IPS-NIHi7 (cell line): Measurements from ENCODE around the gene HACE1.
"Not testable (repeated sequence)": the region's sequence is repeated elsewhere in the genome, so short reads cannot be mapped to it uniquely, and the experiment has no call there.

ENCODE experiments used
- DNase-seq: peaks from one replicate; pipeline ENCODE4 v3.0.0; 2012; ENCODE audit warnings: mixed read lengths; ENCODE audit errors: extremely low spot score

Gene HACE1

DNA sequence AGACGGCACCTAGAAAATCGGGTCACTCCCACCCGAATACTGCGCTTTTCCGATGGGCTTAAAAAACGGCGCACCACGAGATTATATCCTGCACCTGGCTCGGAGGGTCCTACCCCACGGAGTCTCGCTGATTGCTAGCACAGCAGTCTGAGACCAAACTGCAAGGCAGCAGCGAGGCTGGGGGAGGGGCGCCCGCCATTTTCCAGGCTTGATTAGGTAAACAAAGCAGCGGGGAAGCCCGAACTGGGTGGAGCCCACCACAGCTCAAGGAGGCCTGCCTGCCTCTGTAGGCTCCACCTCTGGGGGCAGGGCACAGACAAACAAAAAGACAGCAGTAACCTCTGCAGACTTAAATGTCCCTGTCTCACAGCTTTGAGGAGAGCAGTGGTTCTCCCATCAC, 122.2 kb downstream of the HACE1 start:
- DNase-seq: not testable (repeated sequence)

DNA sequence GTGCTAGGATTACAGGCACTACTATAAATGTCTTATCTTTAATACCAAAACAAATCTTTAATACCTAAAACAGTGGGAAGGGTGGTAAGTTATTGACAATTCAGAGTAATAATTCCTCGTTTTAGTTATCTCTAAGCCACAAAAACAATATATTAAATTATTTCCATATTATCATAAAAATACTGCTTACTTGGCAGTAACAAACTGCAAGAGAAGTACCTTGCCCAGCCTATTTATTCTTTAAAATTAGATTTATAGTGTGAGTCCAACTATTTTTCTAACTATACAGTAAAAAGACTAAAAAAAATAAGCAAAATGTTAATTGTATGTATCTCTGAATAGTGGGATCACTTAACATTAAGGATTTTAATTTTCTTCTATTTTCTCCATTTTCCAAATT, 123.2 kb downstream of the HACE1 start:
- DNase-seq: no peak

DNA sequence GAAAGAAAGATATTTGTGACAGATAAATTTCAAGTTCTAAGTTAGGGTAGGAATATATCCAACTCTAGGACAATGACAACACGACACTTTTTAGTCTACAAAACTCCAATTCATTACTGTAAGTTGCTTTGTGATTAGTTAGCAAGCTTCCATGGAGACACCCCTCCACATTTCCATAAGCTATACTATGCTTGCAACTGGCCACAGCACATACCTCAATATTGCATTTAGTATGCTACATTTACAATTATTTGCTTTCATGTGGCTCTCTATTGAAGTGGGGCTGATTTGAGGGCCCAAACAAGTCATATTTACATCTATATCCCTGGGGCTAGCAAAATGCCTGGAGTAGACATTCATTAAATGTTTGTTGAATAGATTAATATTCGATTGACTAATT, 129.3 kb downstream of the HACE1 start:
- DNase-seq: no peak

DNA sequence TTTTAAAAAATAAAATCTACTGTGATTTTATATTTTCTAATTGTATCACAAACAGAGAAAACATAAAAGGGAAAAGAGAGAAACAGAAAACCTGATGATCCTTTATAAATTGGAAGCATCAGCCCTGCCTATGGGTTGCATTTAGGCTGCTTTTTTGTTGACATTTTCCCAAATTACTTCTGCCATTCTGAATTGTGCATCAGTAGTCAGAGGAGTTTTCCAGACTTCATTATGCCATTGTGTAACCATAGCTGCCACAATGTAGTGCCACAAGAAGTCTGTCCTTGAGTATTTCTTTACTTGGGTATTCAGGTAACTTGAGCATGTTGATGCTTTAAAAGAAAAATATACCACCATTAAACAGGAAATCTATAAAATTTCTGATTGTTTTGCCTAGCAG, 130.3 kb downstream of the HACE1 start:
- no peak for DNase-seq

DNA sequence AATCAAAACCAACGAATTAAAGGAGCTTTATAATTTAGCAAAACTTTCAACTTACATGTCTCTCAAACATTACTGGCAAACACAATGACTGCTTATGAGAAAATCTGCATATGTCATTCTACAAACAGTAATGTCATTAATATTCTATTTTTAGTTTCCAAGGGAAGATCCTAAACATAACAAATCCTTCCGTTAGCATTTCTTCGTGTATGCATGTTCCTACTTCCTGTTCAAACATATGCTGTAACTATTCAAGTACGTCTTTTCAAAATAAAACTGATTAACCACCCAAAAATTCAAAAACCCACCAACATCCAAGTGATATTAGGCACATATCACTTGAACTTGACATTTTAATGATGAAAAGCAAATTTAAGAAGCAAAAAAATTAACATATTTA, 131.3 kb downstream of the HACE1 start:
- no peak for DNase-seq

DNA sequence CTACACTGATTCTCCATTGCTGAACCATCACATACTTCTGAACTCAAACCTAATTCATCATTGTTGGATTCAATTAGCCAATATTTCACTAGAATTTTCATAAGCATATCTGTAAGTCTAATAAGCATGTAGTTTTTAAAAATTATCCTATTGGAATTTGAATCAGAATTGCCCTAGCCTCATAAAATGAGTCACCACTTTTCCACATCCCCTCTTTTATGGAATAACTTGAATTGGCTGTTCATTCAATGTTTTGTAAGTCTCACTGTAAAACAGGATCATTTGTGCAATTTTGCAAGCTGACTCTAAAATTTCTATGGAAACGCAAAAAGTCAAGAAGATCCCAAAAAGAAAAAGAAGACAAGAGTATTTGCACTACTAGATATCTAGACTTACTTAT, 141.0 kb downstream of the HACE1 start:
- DNase-seq: no peak

DNA sequence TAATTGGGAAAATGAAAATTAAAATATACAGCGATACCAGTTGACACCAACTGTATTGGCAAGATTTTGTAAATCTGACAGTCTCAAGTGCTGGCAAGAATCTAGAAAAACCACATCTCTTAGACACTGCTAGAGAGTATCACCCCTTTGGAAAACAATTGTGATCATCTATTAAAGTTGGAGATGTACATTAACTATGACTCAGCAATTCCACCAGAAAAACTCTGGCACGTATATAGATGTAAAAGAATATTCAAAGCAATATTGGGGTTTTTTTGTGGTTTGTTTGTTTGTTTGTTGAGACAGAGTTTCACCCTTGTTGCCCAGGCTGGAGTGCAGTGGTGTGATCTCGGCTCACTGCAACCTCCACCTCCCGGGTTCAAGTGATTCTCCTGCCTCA, 142.9 kb downstream of the HACE1 start:
- DNase-seq: no peak

DNA sequence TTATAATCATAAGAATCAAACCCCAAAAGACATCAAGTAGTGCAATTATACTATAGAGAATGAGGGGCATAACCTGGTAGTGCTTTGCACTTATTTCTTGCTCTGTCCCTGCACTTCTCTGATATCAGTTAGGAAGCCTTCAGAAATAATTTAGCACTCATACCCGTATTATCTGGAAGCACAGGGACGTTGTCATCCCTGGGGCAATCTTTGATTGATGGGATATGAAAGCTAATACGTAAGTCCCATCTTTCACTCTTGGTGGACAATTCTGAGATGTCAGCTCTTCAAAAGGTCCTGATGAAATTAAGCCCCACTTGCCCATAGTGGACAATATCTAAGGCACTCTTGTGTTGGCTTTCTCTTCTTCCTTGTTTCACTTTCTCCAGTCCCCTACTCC, 144.9 kb downstream of the HACE1 start:
- no peak for DNase-seq

DNA sequence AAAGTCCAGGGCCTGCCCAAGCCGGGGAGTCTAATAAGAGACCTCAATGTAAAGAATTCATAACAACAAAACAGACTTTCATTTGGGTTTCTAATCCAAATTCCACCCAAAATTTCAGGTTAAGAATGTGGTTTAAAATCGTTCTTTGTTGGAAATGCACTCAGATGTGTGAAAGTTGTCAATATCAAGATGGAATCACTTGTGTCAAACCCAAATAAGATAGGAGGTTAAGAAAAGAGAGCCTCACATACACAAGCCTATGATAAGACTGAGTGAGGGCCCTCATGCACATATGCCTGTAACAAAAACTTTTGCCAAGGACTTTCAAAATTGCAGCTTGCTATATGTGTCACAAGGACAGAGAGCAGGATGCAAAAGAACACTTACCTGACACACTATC, 145.7 kb downstream of the HACE1 start:
- no peak for DNase-seq

DNA sequence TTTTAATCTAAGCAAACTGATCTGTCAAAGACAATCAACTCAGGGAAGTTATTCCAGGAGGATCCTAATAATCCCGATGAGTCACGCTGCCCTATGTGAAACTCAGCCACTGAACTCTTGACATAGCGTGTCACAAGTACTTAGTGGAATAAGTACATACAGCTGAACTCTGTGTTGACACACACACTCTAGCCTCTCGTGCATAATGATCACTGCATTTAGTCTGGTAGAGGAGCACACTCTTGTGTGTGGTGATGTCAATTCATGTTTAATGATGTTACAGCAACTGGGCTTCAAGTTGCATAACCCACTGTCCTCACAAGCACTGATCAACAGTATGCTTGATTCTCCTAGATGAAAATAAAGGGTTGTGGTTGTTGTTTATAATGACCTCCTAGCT, 148.3 kb downstream of the HACE1 start:
- no peak for DNase-seq

DNA sequence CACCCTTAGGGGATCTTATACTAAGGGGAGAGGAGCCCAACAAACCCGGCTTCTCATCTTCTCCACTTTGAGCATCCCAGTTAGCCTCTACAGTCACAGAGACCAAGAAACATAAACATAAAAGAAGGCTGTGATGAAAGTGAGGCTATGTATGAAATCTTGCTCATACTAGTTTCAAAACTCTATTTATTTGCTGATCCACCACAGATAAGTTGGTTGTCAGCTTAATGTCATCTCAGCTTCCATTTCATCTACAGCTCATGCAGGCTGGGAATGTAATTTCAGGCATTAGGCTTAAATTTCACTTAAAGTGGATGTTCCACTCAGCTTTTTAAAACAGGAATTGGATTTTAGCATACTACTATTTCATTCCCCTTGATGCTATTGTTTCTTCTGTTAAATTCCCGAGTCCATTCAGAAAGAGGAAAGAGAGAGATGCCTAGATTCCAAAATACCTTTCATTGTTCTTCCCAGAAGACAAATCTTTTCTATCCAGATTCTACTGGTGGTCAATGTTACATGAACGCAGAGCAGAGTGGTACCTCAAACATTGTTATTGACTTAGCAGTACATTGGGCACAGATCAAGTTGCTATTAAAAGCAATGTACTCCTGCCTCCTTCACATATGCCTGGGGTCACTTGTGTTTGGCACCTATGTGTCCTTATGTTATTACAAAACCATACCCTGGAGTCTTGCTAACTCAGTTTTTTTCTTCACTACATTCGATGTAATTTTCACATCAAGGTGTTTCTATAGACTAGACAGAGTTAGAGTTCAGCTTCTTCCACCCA, 149.0 kb downstream of the HACE1 start:
- no peak for DNase-seq

DNA sequence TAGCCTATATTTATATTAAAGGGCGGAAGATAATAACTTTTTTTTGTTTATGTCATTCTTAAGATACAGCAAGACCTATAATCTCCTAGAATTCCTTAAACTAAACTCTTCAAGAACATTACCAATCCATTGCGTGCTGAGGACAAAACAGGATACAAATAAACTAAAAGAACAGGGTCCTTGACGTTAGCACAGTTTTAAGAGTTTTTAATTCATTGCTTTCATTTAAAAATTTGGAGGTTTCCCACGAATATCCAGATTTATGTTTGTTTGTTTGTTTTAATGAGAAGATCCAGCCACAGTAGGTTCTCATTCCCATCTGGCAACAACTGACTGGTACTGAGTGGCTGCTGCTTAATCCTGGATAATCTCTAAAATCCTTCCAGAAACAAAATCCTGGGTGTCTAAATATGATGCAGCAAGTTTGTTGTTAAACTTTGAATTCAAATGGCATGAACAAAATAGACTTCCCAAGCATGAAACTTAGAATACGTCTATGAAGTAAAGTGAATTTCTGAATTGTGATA, 153.7 kb downstream of the HACE1 start:
- no peak for DNase-seq

DNA sequence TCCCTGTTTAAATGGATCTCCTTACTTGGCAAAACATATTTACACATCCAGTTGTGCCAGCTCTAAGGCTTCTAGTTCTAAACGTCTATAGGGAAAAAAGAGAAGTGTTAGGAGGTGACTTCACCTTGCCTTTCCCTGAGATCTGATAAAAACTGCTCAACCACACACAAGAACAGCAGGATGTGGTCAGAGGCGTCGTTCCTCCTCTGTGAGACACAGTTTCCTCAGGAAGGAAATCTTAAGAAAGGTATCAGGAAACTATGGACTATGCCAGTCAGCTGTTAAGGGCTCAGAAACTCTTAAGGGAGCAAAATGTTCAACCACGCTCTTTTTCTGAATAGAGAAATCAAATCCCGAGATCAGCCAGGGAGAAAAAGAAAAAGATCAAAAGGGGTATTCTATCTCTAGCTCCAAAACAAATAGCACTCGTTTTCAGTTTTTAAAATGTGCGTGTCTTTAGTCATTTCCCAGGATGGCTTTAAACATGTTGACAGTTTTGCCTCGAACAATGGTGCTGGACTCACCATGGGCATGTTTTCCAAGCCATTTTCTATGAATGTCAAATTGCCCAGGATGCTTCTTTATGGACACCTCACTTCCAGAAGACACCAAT, 154.5 kb downstream of the HACE1 start:
- no peak for DNase-seq

DNA sequence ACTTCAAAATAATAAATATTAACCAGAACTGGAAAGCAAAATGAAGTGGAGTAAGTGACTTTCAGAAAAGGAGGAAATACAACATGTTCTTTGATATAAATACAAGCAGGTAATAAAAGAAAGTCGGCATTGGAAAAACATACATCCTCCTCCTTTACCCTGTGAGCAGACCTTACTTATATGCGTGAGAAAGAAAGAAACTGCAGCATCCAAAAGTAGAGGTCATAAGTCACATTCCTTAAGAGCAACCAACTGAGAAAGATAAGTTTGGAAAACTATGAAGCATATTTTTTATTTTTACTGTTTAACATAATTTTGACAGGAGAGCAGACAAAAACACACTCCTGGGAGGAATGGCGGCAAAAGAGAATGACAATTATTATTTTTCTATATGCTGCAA, 155.5 kb downstream of the HACE1 start:
- no peak for DNase-seq

DNA sequence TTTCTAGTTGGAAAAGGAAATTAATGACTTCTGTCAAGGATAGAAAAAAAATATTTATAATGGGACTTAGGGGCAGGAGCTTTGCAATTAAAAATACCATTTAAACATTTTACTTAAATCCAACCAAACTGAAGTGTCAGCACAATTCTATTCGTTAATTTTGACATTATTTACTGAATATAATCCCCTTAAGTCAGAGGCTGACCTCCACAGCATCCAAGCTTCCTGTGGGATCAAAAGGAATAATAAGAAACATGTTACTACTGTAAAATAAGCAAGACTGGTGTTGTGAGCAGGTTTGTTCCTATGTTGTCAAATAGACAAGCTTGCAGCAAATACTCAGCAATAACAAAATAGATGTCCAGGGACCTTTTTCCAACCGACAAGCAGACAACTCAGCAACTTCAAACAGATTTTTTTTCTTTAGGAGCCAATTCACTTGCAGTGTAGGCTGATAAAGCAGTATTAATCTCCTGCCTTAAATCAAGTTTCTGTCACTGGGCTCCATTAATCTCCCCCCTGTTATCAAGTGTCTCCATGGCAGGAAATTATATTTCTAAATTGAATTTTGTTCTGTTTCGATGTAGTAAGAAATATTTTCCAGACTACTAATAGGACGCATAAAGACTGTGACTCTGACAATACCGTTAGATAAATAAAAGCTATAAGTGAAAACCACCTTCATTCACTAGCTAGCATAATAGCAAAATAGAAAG, 157.4 kb downstream of the HACE1 start:
- DNase-seq: no peak

DNA sequence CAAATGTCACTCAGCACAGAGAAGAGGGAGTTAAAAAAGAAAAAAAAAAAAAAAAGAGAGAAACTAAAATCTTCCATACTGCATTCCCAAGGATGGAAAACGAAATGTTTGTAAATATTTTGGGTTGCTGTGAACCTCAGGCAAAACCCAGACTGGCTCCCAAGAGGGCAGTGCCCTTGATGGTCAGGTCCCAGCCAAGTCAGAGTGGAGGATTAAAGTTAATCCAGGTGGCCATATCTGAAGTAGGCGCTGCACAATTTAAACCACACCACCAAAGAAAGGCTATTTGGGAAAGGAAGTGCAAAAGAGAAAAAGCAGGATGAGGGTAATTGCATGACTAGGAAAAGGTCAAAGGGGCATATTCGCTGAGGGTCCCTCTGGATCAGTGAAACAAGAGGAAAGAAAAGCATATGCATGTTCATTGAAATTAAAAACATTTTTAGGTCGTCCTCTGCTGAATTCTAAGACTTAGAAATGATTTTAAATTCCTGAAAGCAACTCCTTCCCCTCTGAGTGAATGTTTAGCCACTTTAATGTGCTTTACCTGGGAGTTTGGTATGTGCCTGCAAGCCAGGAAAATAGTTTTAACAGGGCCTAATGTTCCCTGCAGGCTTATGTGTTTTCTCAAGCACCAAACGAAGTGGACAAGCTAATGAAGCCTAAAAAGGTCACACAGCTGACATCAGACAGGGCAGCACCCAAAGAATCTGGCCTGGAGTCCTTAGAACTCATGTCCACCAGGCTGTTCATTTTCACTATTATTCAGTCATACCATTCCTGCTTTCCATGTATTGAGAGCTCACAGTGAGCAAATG, 159.1 kb downstream of the HACE1 start:
- DNase-seq: no peak

DNA sequence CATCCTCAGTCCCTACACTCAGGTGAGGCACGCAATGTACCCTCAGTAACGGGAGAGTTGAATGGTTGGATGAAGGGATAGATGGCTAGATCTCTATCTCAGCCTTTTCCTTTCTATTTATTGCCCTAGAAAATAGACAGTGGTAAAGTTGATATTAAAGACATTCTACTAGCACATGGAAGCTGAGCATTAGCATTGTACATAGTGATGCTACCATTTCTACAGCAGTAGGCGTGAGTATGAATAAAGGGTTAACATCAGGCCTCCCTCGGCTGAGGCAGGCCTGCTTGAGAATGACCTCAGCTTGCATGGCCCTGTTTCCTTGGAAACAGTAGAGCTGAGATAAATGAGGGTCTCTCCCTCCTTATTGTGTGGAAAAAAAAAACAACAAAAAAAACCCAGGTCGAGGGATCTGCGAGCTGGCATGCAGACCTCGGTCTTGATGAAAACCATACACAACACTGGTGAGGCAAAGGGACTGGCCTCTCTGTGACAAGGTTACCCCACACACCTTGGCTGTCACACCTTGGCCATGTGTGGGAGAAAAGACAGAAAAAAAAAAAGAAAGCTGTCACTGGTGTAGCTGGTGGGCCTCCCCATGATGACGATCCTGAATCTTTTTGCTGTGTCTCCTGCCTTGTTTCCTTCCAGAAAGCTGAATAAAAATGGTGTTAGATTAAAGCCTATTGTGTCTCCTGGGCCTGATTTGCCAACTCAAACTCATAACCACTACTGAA, 160.0 kb downstream of the HACE1 start:
- no peak for DNase-seq

DNA sequence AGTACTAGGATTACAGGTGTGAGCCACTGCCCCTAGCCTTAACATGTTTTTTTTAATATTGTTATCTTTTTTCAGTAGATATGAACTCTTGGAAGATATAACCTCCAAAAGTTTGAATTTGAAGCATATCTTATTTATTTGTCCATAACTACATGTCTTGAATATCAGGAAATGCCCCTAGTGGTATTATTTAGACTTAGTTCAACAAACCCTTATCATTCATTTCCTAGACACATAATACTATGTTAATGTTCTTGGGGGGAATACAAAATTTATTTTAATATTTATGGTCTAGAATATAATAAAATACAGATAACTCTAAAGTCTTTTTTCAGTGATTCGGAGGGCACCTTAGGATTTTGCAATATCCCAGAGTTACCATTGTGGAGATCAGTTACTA, 160.7 kb downstream of the HACE1 start:
- no peak for DNase-seq

DNA sequence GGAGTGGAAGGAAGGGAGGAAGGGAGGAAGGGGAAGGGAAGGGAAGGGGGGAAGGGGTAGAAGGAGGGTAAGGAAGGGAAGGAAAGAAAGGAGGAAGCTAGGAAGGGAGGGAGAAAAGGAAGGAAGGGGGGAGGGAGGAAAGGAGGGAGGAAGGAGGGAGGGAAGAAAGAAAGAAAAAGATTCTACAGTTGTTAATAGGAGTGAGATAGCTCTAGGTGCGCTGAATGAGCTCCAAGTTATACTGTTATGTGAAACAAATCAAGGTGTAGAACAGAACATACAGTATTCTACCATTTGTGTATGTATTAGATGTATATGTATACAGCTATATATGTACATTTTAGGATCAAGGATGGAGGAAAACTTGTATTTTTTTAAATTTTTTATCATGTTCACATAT, 167.7 kb downstream of the HACE1 start:
- DNase-seq: no peak

DNA sequence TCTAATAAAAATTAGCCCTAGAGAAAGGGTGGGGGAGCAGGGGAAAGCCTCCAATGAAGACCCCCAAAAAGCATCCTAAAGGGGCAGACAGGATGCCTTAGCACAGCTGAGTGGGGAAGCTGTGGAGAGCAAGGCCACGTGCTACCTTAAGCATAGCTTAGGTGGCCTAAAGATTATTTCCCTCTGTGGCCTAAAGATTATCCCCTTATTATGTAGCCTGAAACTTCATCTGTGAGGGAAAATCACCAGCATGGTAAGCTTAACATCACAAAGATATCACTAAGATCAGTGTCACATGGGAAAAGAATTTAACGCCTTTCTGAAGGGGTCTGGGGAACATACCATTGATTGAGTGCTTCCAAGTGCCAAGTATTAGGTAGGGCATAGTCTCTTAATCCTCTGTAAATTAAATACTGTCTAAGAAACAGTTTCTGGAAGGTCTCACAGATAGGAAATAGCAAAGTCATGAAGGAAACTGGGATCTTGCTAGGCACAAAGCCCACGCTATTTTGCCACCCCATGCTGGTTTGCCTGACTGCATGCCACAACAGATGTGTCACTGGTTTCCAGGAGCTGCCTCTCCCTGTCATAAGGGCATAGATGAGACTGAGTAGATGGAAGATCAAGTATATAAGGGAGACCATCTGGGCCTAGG, 170.0 kb downstream of the HACE1 start:
- DNase-seq: peak; percentile 58
